Type B pancreatic cell (in vitro differentiated cells): ENCODE results near the gene CHSY3. TPM values are rescaled to one million over a fixed set of nuclear protein-coding genes. Genes with fewer than 3 reads are reported as not detected.
A peak's percentile ranks its signal among the peaks of the same experiment; 100 is the strongest.

Experiments used
- DNase-seq: peaks from one replicate; pipeline ENCODE4 v3.0.0; 2021; ENCODE audit warnings: mixed read lengths; ENCODE audit not compliant: unreplicated experiment; ENCODE audit errors: extremely low spot score
- H3K27ac Mint-ChIP-seq: 2 replicates; pipeline ENCODE4 v1.8.0; 2021; ENCODE audit warnings: mild to moderate bottlenecking, mixed read lengths
- H3K27me3 Mint-ChIP-seq: 2 replicates; pipeline ENCODE4 v1.8.0; 2021; ENCODE audit warnings: mixed read lengths
- H3K36me3 Mint-ChIP-seq: 2 replicates; pipeline ENCODE4 v1.8.0; 2021; ENCODE audit warnings: mixed read lengths
- H3K4me1 Mint-ChIP-seq: one replicate; pipeline ENCODE4 v1.8.0; 2021; ENCODE audit warnings: mixed read lengths; ENCODE audit not compliant: unreplicated experiment
- H3K4me3 Mint-ChIP-seq: 2 replicates; pipeline ENCODE4 v1.8.0; 2021; ENCODE audit warnings: mild to moderate bottlenecking, mixed read lengths
- H3K9me3 Mint-ChIP-seq: 2 replicates; pipeline ENCODE4 v1.8.0; 2021; ENCODE audit warnings: mixed read lengths
- CTCF ChIP-seq: fragments of 200-600 bp; sonication (generic); conservative IDR thresholded peaks from 2 replicates; pipeline ENCODE4 v1.5.0; 2021; ENCODE audit warnings: antibody characterized with exemption, mild to moderate bottlenecking
- long read RNA-seq: library from polyadenylated mRNA; unstranded; transcript quantifications from one replicate; pipeline ENCODE4 v2.0.0, GENCODE V29; 2020
- total RNA-seq: library from RNA; stranded (reverse); gene quantifications from 2 replicates; pipeline ENCODE4 v1.2.1, GENCODE V29; 2021; ENCODE audit warnings: low replicate concordance

CHSY3 gene
- total RNA-seq: 0.86 and 4.9 TPM in 2 replicates
- long read RNA-seq, partial matches to known transcripts: 0 of 1 reads
- long read RNA-seq, other reads (novel, unspliced or antisense): 1 of 1 reads

- TF ChIP-seq CTCF: peak; percentile 32
- Mint-ChIP-seq H3K4me3 (peak within 1 kb of the TSS; percentile 95), H3K36me3 (no peaks in the 10 kb centered on the region), H3K9me3 (no peaks in the 10 kb centered on the region), H3K27ac (peak within 1 kb of the TSS; percentile 64), H3K27me3 (peaks cover 53% of the 10 kb centered on the region), H3K4me1 (peaks cover 22% of the 10 kb centered on the region)
- peak; percentile 84 for DNase-seq
Measured at GRCh38 chr5:129904102-129904666, at the start of gene CHSY3. TSS of gene CHSY3 (plus strand) at chr5:129904465.

GRCh38 chr5:129856325-129856724, 47.9 kb upstream of the CHSY3 start:
- peaks cover 9% of the 10 kb centered on the region for H3K27me3 Mint-ChIP-seq
- H3K4me1 Mint-ChIP-seq: no peaks in the 10 kb centered on the region
- H3K4me3 Mint-ChIP-seq: no peak overlapping the region
- no peak overlapping the region for H3K27ac Mint-ChIP-seq
- peaks cover 3% of the 10 kb centered on the region for H3K9me3 Mint-ChIP-seq
- H3K36me3 Mint-ChIP-seq: no peaks in the 10 kb centered on the region
- no peak for DNase-seq
- no peak for TF ChIP-seq CTCF

GRCh38 chr5:129857116-129857515, 47.1 kb upstream of the CHSY3 start:
- Mint-ChIP-seq H3K27ac (no peak overlapping the region), H3K9me3 (peaks cover 5% of the 10 kb centered on the region), H3K4me1 (no peaks in the 10 kb centered on the region), H3K36me3 (no peaks in the 10 kb centered on the region), H3K4me3 (no peak overlapping the region), H3K27me3 (peaks cover 9% of the 10 kb centered on the region)
- DNase-seq: no peak
- TF ChIP-seq CTCF: no peak

GRCh38 chr5:129858131-129858675, 46.1 kb upstream of the CHSY3 start:
- peaks cover 3% of the 10 kb centered on the region for H3K27me3 Mint-ChIP-seq
- no peak overlapping the region for H3K4me3 Mint-ChIP-seq
- no peaks in the 10 kb centered on the region for H3K36me3 Mint-ChIP-seq
- no peak for TF ChIP-seq CTCF
- H3K27ac Mint-ChIP-seq: no peak overlapping the region
- DNase-seq: no peak
- peaks cover 5% of the 10 kb centered on the region for H3K9me3 Mint-ChIP-seq
- no peaks in the 10 kb centered on the region for H3K4me1 Mint-ChIP-seq

- DNase-seq: no peak
- Mint-ChIP-seq H3K27ac (no peak overlapping the region), H3K4me1 (no peaks in the 10 kb centered on the region), H3K27me3 (peaks cover 7% of the 10 kb centered on the region), H3K4me3 (no peak overlapping the region), H3K36me3 (no peaks in the 10 kb centered on the region), H3K9me3 (no peaks in the 10 kb centered on the region)
- no peak for TF ChIP-seq CTCF
Measured at GRCh38 chr5:129884322-129884721, 19.9 kb upstream of the CHSY3 start.
